GM15510 (cell line): Measurements from ENCODE around the gene RIN1.
A peak's percentile ranks its signal among the peaks of the same experiment; 100 is the strongest.

Experiments used
- POLR2A ChIP-seq: IDR thresholded peaks from 3 replicates; pipeline ENCODE4 v1.6.1; 2011; ENCODE audit warnings: borderline replicate concordance; ENCODE audit not compliant: insufficient read length; ENCODE audit errors: extremely low read depth

Gene RIN1

GRCh38 chr11:66294626-66295620, 41.3 kb downstream of the RIN1 start:
- TF ChIP-seq POLR2A, result no peak

GRCh38 chr11:66293777-66294625, 42.2 kb downstream of the RIN1 start:
- TF ChIP-seq POLR2A, result no peak

- TF ChIP-seq POLR2A, result no peak
Measured at GRCh38 chr11:66293352-66293751, 42.9 kb downstream of the RIN1 start.

- TF ChIP-seq POLR2A, result no peak
Measured at GRCh38 chr11:66292543-66293332, 43.5 kb downstream of the RIN1 start.

- no peak for TF ChIP-seq POLR2A
Measured at GRCh38 chr11:66291706-66292542, 44.3 kb downstream of the RIN1 start, which contains the start of gene TMEM151A. TMEM151A (plus strand) TSS chr11:66291894; CDS start chr11:66292014, 120 bp downstream.

- TF ChIP-seq POLR2A, result no peak
Measured at GRCh38 chr11:66291303-66291705, 44.9 kb downstream of the RIN1 start.

GRCh38 chr11:66290330-66290621, 46.0 kb downstream of the RIN1 start:
- TF ChIP-seq POLR2A, result no peak

- no peak for TF ChIP-seq POLR2A
Measured at GRCh38 chr11:66289548-66290329, 46.5 kb downstream of the RIN1 start.

GRCh38 chr11:66288671-66289547, 47.3 kb downstream of the RIN1 start, which contains the start of gene YIF1A:
YIF1A (minus strand) TSS chr11:66289143; CDS start chr11:66288985, 158 bp downstream.
- peak; percentile 88 for TF ChIP-seq POLR2A

GRCh38 chr11:66287889-66288670, 48.2 kb downstream of the RIN1 start:
- no peak for TF ChIP-seq POLR2A

- no peak for TF ChIP-seq POLR2A
Measured at GRCh38 chr11:66287211-66287888, 48.9 kb downstream of the RIN1 start.
